Measurements from ENCODE around the gene CIITA.
"Not testable (repeated sequence)": the region's sequence is repeated elsewhere in the genome, so short reads cannot be mapped to it uniquely, and the experiment has no call there.

The CIITA gene

DNA sequence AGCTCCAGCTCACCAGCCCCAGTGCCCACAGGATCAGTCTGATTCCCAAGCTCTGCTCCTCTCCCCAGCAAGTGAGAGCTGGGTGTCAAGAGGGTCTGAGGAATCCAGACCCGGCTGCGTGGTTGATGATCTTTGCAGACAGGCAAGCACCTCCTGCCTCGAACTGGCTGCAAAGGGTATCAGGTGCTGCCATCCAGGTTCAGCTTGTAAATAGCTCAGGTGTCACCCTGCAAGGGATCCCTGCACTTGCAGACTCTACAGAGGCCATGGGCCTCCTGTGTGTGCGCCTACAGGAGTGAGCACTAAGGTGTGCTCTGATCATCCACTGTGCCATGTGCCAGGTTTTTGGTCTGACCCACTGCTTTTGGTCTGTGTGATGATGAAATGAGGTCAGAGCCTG lies 49.1 kb downstream of the CIITA start:
- ChIA-PET POLR2A (no interaction called here), CTCF (interaction anchor here (1.0 to 3.6 kb wide), 6 partner anchors 8 to 669 kb away, joined by 3 to 25 read pairs (median 4); no protein-coding TSS in a partner anchor)
- TF ChIP-seq, protein P1, sequence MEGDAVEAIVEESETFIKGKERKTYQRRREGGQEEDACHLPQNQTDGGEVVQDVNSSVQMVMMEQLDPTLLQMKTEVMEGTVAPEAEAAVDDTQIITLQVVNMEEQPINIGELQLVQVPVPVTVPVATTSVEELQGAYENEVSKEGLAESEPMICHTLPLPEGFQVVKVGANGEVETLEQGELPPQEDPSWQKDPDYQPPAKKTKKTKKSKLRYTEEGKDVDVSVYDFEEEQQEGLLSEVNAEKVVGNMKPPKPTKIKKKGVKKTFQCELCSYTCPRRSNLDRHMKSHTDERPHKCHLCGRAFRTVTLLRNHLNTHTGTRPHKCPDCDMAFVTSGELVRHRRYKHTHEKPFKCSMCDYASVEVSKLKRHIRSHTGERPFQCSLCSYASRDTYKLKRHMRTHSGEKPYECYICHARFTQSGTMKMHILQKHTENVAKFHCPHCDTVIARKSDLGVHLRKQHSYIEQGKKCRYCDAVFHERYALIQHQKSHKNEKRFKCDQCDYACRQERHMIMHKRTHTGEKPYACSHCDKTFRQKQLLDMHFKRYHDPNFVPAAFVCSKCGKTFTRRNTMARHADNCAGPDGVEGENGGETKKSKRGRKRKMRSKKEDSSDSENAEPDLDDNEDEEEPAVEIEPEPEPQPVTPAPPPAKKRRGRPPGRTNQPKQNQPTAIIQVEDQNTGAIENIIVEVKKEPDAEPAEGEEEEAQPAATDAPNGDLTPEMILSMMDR (IDR thresholded peaks at IDR 0.05; ENCODE audit: control extremely low read depth, extremely low read depth, low read depth, missing control alignments): no peak
- DNase-seq (ENCODE audit: extremely low spot score): no peak

GRCh38 chr16:10926867-10927266 lies 49.9 kb downstream of the CIITA start:
- no peak for DNase-seq (ENCODE audit: extremely low spot score)
- ChIA-PET POLR2A (no interaction called here), CTCF (interaction anchor here (0.8 to 3.6 kb wide), 5 partner anchors 8 to 670 kb away, joined by 3 to 25 read pairs (median 5); no protein-coding TSS in a partner anchor)
- TF ChIP-seq, protein P1 (IDR thresholded peaks at IDR 0.05; ENCODE audit: control extremely low read depth, extremely low read depth, low read depth, missing control alignments): no peak

GRCh38 chr16:10927497-10928112 lies 50.6 kb downstream of the CIITA start:
- DNase-seq (ENCODE audit: extremely low spot score): no peak
- POLR2A ChIA-PET: no interaction called here
- TF ChIP-seq, protein P1 (IDR thresholded peaks at IDR 0.05; ENCODE audit: control extremely low read depth, extremely low read depth, low read depth, missing control alignments): no peak
- CTCF ChIA-PET: interaction anchor here (3.5 to 3.6 kb wide), 2 partner anchors 9 kb away, joined by 16 to 25 read pairs; no protein-coding TSS in a partner anchor

GRCh38 chr16:10929097-10929496 lies 52.1 kb downstream of the CIITA start:
- DNase-seq (ENCODE audit: extremely low spot score); POLR2A ChIA-PET: not testable (repeated sequence)
- CTCF ChIA-PET: interaction anchor here (3.5 kb wide), 1 partner anchor 11 kb away, joined by 25 read pairs; no protein-coding TSS in a partner anchor

DNA sequence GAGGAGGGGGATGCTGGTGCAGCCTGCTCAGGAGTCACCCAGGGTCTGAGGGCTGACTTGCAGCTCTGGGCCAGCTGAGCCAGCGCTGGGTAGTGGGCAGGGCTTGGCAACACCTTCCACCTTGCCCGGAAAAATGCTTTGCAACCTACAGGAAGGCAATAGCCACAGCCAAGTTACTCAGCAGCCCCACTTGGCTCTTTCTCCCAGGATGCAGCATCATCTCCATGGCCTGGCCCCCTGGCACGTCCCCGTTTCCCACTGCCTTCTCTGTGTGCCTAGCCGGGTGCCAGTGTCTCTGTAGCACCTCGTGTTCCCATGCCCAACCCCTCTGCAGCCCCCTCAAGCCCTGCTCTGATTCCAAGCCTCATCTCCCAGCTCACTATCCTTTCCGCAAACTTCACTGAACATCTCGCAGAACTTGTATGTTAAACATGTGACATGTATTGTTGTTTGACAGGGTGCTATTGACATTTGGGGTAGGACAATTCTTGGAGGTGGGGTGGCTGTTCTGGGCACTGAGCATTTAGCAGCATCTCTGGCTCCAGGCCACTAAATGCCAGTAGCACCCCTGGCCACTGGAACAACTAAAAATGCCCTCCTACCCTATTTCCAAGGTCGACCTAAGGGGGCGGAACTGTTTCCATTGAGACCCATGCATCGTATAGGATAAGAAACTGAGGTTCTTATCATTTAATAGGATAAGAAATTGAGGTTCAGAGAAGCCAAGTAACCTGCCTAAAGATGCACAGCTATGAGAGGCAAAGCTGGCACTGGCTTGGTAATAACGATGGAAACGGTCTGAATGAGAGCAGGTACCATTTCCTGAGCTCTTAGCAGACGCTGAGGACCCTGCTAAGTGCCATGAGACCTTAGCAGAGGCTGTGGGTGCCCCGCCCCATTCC lies 53.1 kb downstream of the CIITA start:
- TF ChIP-seq, protein P1 (IDR thresholded peaks at IDR 0.05; ENCODE audit: control extremely low read depth, extremely low read depth, low read depth, missing control alignments): no peak
- ChIA-PET POLR2A (interaction anchor here (0.6 to 1.2 kb wide), 3 partner anchors 11 to 231 kb away, joined by 3 to 4 read pairs (median 3); no protein-coding TSS in a partner anchor), CTCF (interaction anchor here (1.0 to 3.5 kb wide), 6 partner anchors 8 to 409 kb away, joined by 3 to 25 read pairs (median 3); no protein-coding TSS in a partner anchor)
- DNase-seq (ENCODE audit: extremely low spot score): no peak

DNA sequence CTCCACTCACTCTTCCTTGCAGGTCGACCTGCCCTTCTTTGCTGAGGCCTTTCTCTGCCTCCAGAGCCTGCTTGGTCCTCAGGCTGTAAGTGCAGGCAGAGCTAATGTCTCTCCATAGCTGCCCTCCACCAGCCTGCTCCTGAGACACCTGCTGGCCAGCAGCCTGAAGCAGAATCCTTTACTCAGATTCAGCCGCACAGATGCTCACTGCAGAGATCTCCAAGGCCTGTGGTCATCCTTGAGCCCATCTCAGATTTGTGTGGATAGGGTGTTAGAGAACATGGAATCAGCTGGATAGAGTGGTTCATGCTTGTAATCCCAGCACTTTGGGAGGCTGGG lies 53.7 kb downstream of the CIITA start:
- ChIA-PET CTCF (interaction anchor here (1.0 to 1.4 kb wide), 5 partner anchors 9 to 410 kb away, joined by 3 to 5 read pairs (median 3); no protein-coding TSS in a partner anchor), POLR2A (interaction anchor here (0.6 to 1.2 kb wide), 2 partner anchors 10 to 230 kb away, joined by 3 read pairs; no protein-coding TSS in a partner anchor)
- TF ChIP-seq, protein P1 (IDR thresholded peaks at IDR 0.05; ENCODE audit: control extremely low read depth, extremely low read depth, low read depth, missing control alignments): no peak
- DNase-seq (ENCODE audit: extremely low spot score): no peak
